ENCODE results near the gene TIAL1.

DNA sequence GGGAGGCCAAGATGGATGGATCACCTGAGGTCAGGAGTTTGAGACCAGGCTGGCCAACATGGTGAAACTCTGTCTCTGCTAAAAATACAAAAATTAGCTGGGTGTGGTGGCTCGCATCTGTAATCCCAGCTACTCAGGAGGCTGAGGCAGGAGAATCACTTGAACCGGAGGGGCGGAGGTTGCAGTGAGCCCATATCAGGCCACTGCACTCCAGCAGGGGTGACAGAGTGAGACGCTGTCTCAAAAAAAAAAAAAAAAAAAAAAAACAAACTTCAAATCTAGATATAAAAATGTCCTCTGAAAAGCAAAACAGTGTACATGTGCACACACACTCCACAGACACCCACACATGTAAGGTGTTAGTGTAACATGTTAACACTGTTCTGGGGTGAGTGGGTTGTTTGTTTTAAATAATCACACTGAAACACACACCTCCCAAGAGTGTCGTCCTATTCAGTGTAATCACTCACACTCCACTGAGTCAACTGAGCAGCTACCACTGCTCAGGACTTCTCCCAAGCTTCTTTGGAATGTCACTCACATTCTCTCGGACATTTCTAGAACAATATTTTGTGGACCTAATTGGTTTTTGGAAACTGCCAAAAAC lies 41.5 kb downstream of the TIAL1 start:
- TF ChIP-seq CTCF (conservative IDR thresholded peaks at IDR 0.05 in 1 of 2, IDR thresholded peaks at IDR 0.05 in 1 of 2; ENCODE audit: low read depth in 1 of 2, low read length in 2 of 2) (no peak), EZH2 (IDR thresholded peaks at IDR 0.05; ENCODE audit: low read length, missing control alignments) (no peak)

Data from fibroblast of lung (primary cell).